ENCODE measurements around the gene MRRF.

MRRF gene

DNA sequence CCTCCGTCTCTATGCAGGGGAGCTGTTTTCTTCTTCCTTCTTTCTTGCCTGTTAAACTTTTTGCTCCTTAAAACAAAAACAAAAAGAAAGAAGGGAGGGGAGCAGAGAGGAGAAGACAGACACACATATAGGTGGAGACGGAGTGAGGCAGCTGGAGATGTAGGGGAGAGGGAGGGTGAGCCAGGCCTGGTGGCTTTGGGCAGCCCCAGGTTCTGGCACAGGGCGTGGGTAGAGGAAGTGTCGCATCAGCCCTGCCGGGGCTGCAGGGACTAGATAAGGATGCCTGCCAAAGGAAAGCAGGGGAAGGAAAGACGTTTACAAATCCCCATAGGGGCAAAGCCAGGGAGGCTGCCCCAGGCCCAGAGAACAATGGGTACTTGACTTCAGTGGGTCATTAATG, 67.4 kb downstream of the MRRF start:
- no peak overlapping the region for H3K4me3 ChIP-seq (ENCODE audit: low read depth, low read length)
- TF ChIP-seq, protein P1, sequence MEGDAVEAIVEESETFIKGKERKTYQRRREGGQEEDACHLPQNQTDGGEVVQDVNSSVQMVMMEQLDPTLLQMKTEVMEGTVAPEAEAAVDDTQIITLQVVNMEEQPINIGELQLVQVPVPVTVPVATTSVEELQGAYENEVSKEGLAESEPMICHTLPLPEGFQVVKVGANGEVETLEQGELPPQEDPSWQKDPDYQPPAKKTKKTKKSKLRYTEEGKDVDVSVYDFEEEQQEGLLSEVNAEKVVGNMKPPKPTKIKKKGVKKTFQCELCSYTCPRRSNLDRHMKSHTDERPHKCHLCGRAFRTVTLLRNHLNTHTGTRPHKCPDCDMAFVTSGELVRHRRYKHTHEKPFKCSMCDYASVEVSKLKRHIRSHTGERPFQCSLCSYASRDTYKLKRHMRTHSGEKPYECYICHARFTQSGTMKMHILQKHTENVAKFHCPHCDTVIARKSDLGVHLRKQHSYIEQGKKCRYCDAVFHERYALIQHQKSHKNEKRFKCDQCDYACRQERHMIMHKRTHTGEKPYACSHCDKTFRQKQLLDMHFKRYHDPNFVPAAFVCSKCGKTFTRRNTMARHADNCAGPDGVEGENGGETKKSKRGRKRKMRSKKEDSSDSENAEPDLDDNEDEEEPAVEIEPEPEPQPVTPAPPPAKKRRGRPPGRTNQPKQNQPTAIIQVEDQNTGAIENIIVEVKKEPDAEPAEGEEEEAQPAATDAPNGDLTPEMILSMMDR (IDR thresholded peaks at IDR 0.05; ENCODE audit: low read depth, low read length), result no peak

DNA sequence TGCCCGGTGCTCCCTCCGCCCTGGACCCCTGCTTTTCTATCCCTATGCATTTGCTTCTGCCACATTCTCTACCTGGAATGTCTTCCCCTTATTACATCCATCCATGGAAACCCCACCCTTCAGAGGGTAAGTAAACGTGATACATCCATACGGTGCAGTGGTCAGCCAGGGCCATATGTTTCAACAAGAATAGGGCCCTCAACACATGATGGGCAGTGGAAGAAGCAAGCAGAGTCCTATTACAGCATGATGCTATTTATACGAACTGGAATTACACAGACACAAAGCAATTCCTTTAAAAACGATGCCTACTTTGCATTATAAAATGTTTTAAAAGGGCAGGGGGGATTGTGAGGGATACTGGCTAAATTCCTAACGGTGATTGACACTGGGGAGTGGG, 68.0 kb downstream of the MRRF start:
- TF ChIP-seq, protein P1 (IDR thresholded peaks at IDR 0.05; ENCODE audit: low read depth, low read length), result no peak

DNA sequence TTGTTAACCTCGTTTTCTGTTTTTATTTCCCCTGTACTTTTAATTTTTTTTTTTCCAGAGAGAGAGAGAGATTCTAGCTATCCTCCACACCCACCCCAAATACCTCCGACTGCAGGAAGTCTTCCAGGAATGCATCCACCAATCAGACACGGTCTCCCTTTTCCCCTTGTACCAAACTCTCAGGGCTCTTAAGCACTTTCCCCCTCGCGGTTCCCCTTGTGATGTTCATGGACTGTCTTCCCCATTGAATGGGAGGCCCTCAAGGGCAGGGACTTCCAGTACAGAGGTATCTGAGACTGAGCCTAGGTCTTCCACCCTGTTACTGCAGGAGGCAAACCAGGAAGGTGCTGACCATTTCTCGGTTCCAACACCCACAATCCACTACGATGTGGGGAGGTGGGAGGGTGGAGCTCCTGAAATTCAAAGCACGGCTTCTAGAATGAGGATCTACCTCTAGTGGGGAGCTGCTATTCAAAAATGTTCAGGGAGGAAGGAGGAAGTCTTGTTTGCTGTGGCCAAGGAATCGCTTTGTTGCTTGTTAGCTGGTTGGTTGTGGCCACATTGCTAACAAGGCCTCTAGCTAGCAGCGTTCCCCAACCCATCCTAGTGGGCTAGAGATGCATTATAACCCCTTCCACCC, 68.6 kb downstream of the MRRF start:
- TF ChIP-seq, protein P1 (IDR thresholded peaks at IDR 0.05; ENCODE audit: low read depth, low read length), result no peak
- no peak overlapping the region for H3K4me3 ChIP-seq (ENCODE audit: low read depth, low read length)

More for the DNA sequence above, 68.0 kb downstream of the MRRF start:
- no peak overlapping the region for H3K4me3 ChIP-seq (ENCODE audit: low read depth, low read length)

DNA sequence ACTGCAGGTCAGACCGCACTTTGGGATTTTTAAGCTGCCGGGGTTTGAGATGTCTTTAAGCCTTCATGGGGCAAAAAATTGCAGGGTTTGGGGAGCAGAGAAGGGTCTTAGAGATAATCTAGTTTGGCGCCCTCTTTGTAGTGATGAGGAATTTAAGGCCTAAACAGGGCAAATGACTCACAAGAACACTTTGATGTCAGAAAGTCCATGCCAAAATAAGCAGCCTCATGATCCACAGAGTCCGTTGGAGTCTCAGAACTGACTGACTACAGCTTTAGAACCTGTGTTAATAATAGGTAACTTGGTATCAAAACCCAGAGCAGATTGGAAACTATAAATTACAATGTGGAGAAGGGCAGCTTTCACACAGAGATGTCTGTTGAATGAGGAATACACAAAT, 70.2 kb downstream of the MRRF start:
- TF ChIP-seq, protein P1 (IDR thresholded peaks at IDR 0.05; ENCODE audit: low read depth, low read length), result no peak
- no peak overlapping the region for H3K4me3 ChIP-seq (ENCODE audit: low read depth, low read length)

DNA sequence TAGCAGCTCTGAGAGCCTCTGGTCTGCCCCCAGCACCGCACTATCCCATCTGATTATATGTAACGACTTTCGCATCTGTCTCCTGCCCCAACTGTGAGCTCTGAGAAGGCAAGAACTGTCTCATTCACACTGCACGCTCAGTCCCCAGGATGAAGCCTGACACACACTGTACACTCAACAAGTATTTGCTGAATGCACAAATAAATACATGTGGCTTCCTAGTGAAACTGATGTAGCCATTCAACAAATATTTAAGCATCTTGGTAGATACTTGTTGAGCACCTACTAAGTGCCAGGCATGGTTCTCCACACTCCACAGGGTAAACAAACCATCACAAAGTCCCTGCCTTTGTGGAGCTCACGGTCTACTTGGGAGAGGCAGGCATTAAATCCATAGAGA, 71.5 kb downstream of the MRRF start:
- no peak overlapping the region for H3K4me3 ChIP-seq (ENCODE audit: low read depth, low read length)
- TF ChIP-seq, protein P1 (IDR thresholded peaks at IDR 0.05; ENCODE audit: low read depth, low read length), result no peak

DNA sequence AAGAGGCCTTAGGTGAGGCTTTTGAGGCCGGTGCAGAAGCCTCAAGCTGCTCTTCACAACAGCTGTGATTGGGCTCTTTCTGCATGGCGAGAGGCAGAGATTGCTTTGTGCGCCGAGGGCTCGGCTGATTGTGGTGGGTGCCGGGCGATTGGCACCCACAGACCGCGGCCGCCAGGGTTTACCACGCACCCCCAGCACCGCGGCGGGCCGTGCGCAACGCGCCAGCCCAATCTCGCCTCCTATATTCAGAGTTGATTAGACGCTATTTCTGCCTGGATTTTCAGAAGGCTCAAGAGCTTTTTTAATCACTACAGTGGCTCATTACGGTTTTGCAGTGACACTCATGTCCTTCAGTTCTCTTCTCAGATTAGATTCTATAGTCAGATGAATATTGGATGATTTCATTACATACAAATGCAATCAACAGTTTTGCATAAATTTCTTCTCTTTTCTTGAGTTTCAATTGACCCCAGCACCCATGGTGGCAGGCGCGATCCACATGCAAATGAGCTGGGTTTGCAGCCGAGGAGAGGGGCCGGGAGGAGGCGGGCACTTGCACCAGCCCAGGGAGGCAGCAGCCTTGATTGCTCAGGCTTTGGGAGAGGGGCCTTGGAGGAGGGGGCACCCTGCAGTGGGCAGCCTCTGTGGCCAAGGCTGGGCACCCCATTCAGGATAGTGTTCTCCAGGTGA, 72.3 kb downstream of the MRRF start:
- TF ChIP-seq, protein P1 (IDR thresholded peaks at IDR 0.05; ENCODE audit: low read depth, low read length), result no peak

DNA sequence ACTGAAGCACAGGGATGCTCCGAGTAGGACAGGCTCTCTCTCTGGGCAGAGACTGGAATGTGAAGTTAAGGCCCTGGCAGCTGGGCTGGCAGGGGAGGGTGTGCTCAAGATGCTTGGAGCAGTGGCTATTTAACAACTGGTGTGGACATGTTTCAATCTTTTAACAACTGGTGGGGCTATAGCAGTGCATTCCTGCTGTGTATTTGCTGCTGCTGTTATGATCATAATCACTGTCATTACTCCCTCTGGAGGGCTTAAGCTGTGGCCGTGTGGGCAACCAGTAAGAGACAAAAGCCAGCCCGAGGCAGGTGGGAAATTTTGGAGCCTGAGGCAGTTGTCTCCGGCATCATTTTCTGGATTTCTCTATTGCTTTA, 72.9 kb downstream of the MRRF start:
- H3K4me3 ChIP-seq (ENCODE audit: low read depth, low read length), result no peak overlapping the region
- TF ChIP-seq, protein P1 (IDR thresholded peaks at IDR 0.05; ENCODE audit: low read depth, low read length), result no peak

More for the DNA sequence above, 72.3 kb downstream of the MRRF start:
- no peak overlapping the region for H3K4me3 ChIP-seq (ENCODE audit: low read depth, low read length)
